GM21717 (cell line): ENCODE measurements around the gene F7.
"Not testable (repeated sequence)": the region's sequence is repeated elsewhere in the genome, so short reads cannot be mapped to it uniquely, and the experiment has no call there.

ENCODE experiments used
- ATAC-seq: cut with Tn5 transposase; IDR thresholded peaks from one replicate; pipeline ENCODE4 v1.9.1; 2021; ENCODE audit warnings: mild to moderate bottlenecking, moderate library complexity; ENCODE audit not compliant: unreplicated experiment

The F7 gene

DNA sequence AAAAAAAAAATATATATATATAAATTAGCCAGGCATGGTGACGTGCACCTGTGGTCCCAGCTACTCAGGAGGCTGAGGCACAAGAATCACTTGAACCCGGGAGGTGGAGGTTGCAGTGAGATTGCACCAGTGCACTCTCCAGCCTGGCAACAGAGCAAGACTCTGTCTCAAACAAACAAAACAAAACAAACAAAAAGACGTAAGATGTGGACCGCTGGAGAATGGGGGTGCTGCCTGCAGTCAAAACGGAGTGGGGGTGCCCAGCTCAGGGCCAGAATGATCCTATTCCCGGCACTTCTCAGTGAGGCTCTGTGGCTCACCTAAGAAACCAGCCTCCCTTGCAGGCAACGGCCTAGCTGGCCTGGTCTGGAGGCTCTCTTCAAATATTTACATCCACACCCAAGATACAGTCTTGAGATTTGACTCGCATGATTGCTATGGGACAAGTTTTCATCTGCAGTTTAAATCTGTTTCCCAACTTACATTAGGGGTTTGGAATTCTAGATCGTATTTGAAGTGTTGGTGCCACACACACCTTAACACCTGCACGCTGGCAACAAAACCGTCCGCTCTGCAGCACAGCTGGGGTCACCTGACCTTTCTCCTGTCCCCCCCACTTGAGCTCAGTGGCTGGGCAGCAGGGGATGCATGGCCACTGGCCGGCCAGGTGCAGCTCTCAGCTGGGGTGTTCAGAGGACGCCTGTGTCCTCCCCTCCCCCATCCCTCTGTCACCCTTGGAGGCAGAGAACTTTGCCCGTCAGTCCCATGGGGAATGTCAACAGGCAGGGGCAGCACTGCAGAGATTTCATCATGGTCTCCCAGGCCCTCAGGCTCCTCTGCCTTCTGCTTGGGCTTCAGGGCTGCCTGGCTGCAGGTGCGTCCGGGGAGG is at the start of gene F7:
F7 (plus strand) TSS at position 760 of the 889 bp plus-strand sequence; CDS start at position 811, 51 bp downstream.
- ATAC-seq, result no peak

DNA sequence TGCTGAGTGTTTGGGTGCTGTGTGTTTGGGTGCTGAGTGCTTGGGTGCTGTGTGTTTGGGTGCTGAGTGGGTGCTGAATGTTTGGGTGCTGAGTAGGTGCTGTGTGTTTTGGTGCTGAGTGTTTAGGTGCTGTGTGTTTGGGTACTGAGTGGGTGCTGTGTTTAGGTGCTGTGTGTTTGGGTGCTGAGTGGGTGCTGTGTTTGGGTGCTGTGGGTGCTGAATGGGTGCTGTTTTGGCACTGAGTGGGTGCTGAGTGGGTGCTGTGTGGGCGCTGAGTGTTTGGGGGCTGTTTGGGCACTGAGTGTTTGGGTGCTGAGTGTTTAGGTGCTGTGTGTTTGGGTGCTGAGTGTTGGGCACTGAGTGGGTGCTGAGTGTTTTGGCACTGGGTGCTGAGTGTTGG is 48.5 kb upstream of the F7 start:
- no peak for ATAC-seq

DNA sequence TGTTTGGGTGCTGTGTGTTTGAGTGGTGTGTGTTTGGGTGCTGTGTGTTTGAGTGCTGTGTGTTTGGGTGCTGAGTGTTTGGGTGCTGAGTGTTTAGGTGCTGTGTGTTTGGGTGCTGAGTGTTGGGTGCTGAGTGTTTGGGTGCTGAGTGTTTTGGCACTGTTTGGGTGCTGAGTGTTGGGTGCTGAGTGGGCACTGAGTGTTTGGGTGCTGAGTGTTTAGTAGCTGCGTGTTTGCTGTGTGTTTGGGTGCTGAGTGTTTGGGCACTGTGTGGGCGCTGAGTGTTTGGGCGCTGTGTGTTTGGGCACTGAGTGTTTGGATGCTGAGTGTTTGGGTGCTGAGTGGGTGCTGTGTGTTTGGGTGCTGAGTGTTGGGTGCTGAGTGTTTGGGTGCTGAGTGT is 48.0 kb upstream of the F7 start:
- ATAC-seq, result not testable (repeated sequence)

DNA sequence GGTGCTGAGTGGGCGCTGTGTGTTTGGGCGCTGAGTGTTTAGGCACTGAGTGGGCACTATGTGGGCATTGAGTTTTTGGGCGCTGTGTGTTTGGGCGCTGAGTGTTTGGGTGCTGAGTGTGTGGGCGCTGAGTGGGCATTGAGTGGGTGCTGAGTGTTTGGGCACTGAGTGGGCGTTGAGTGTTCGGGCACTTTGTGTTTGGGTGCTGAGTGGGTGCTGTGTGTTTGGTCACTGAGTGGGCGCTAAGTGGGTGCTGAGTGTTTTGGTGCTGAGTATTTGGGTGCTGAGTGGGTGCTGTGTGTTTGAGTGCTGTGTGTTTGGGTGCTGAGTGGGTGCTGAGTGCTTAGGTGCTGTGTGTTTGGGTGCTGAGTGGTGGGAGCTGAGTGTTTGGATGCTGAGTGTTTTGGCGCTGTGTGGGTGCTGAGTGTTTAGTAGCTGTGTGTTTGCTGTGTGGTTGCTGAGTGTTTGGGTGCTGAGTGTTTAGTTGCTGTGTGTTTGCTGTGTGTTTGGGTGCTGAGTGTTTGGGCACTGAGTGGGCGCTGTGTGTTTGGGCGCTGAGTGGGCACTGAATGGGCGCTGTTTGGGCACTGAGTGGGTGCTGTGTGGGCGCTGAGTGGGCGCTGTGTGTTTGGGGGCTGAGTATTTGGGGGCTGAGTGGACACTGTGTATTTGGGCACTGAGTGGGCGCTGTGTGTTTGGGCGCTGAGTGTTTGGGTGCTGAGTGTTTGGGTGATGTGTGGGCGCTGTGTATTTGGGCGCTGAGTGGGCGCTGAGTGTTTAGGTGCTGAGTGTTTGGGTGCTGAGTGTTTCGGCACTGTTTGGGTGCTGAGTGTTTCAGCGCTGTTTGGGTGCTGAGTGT is 47.2 kb upstream of the F7 start:
- ATAC-seq, result no peak

DNA sequence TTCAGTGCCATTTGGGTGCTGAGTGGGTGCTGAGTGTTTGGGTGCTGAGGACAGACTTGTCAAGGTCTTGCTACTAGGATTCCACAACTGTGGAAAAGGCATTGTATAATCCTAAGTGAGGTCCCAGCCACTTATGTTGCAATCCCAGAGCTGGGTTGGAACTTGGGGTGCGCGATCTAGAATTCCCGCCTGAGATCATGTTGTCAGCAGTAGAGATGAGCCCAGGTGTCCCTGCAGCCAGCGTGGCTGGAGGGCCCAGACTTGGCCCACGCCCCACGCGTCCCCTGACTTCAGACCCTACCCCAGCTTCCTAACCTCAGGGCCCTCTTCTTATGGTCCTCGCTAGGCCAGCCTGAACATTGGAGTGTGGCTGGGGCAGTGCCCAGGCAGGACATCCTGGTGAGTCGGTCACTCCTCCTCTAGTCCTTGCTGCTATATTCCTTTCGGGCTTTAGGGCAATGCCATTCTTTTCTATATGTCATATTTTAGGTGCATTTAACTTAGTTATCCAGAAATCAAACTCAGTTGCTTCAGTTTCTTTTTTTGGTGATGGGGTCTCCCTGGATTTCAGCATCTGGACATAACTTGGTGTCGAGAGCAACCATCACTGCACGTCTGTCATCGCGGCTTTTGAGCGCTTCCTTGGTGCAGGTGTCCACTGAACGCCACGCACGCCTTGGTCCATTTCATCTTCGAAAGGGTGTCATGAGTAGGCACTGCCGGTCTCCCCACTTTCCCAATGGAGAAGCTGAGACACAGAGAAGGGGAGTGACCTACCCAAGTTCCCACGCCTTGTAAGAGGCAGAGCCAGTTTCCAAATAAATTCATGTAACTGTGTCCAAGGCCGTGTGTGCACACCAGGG is 46.4 kb upstream of the F7 start:
- ATAC-seq, result no peak

DNA sequence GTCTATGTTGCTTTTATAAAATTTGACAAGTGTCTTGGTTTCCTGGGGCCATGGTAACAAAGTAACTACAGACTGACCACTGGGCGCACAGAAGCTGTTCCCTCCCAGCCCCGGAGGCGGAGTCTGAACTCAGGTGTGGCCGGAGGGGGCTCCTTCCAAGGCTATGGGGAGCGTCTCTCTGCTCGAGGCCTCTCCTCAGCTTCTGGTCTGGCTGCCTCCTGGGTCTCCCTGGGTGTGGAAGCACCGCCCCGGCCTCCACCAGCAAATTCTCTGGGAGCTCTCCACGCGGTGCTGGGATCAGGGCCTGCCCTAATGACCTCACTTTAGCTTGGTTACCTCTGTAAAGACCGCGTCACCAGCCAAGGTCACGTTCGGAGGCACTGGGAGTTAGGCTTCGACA is 45.7 kb upstream of the F7 start:
- no peak for ATAC-seq

DNA sequence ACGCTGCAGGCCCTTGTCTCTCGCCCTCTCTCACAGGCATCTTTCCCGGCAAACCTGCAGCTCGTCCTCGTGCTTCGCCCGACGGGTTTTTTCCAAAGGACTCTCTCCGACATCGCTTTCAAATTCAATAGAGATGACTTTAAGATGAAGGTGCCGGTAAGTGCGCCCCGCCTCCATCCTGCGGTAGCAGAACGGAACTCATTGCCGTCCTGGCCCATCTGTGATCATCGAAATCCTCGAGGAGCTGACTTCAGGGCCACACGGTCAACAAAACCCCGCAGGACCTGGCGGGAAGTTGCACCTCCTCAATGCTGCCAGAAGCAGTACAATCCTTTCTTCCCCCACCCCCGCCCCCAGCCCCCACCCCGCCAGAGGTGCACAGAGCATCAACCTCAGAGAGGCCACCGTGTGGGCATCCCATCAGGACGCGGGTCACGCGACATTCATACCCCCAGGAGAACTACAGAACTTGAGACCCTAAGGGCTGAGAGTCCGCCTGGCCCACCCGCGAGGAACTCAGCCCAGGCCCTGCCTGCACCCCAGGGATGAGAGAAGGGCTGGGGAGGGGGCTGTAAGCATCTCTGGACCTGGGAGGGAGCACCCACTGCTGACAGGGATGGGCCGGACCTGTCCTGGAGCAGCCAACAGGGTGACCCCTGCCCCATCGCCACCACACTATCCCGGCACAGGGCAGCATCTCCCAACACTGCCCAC is 44.9 kb upstream of the F7 start:
- no peak for ATAC-seq

DNA sequence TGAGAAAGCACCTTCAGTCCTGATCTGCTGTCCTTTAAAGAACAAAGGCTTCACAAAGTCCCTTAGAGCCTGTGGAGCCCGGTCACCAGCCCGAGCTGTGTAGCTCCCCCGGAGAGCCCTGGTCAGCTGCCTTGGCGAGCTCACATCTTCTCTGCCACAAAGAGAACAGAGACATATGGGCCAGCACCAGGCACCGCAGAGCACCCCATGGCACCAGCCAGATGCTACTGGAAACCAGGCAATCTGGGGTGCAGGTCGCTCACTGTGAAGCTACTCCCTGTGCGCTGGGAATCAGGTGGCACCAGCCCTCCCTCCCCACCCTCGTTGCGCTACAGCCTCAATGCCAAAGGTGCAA is 44.3 kb upstream of the F7 start:
- no peak for ATAC-seq

DNA sequence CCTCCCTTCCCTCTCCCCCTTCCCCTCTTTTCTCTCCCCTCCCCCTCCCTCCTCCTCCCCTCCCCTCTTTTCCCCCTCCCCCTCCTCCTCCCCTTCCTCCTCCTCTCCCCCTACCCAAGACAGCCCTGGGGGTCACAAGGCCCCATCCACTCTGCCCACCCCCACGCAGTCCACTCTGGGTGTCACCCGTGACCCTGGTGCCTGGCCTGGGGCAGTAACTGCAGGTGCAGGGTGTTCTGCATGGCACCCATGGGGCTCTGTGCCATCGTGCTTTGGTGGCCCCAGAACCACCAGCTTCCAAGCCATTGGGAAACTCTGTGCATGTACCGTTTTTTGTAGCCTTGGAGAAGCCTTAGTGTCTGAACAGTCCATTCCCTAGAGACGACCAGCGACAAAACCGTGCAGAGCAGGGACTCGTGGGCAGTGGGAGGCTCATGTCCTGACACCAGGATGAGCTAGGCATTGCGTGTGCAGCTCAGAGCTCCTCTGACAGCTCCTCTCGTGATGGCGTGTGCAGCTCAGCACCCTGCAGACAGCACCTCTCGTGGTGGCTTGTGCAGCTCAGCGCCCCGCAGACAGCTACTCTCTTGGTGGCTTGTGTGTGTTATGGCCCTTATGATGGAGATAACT is 43.7 kb upstream of the F7 start:
- ATAC-seq, result no peak

DNA sequence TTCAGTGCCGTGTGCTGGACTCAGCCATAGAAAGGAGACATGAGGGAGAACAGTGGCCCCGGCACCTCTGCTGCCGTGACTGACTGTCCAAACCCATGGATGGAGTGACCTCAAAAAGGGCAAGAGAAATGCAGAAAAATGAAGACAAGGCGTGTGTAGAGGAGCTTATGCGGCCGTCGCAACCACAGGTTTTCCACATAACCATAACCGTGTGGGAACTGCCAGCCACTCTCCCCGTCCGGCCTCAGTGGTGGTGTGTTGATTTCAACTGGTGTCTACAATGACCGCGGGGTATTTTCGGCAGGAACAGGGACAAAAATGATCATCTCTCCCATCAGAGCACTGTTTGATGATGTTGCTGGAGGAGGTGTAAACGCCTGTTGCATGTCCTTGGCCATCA is 42.9 kb upstream of the F7 start:
- no peak for ATAC-seq

DNA sequence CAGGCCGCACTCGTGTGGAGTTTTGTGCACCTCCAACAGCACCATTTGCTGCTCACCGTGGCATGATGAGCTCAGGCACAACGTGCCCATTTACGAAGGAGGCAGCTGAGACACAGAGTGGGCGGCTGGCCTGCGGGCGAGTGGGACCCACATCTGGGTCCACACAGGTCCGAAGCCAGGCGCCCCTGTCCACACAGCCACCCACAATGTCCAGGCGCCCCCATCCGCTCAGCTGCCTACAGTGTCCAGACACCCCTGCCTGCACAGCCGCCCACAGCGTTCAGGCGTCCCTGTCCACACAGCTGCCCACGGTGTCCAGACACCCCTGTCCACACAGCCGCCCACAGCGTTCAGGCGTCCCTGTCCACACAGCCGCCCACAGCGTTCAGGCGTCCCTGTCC is 42.5 kb upstream of the F7 start:
- ATAC-seq, result no peak

DNA sequence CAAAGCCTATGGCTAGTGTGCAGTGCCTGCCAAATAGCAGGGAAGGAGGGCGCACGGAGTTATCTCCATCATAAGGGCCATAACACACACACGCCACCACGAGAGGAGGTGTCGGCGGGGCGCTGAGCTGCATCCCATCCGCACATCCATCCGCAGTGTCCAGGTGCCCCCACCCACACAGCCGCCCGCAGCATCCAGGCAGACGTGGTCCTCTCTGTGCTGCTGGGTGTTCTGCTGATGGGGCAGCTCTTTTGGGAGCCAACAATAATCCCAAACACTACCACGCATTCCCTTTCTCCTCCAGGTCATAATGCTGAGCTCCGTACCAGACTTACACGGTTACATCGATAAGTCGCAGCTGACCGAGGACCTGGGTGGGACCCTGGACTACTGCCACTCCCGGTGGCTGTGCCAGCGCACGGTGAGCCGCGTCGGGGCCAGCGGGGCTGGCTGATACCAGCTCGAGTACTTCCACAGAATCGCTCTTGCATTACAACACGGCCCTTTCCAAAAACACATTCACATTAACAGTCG is 41.5 kb upstream of the F7 start:
- no peak for ATAC-seq

DNA sequence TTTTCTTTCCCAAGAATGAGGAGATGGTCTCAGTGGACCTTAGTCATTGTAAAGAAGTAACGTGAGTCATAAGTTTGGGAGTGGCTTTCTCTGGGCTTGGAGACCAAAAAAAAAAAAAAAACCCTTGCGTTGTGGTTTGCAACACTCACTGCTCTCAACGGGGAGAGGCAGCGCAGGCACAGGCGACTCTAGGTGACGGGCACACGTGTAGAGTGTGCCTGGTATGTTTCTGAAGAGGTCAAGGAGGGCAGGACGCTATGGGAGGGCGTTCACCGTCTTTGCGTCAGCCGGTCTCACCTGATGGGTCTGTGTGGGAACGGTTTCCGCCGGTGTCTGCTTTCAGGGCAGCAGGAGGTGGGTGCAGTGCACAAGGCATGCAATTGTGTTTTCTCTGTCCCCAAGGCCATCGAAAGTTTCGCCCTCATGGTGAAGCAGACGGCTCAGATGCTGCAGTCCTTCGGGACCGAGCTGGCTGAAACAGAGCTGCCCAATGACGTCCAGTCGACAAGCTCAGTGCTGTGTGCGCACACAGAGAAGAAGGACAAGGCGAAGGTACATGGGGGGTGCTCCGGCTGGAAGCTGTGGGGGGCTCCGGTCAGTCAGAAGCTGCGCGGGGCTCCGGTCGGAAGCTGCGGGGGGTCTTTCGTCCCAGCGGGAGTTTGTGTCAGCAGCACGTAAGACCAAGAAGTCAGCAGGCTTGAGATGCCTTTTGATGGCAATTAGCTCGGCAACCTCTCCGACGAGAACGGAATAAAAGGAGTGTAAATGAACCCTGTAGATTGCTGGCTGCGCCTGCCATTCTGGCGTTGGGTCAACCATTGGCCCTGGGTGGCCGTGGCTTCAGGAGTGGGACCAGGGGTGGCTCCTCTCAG is 40.8 kb upstream of the F7 start:
- ATAC-seq, result no peak

DNA sequence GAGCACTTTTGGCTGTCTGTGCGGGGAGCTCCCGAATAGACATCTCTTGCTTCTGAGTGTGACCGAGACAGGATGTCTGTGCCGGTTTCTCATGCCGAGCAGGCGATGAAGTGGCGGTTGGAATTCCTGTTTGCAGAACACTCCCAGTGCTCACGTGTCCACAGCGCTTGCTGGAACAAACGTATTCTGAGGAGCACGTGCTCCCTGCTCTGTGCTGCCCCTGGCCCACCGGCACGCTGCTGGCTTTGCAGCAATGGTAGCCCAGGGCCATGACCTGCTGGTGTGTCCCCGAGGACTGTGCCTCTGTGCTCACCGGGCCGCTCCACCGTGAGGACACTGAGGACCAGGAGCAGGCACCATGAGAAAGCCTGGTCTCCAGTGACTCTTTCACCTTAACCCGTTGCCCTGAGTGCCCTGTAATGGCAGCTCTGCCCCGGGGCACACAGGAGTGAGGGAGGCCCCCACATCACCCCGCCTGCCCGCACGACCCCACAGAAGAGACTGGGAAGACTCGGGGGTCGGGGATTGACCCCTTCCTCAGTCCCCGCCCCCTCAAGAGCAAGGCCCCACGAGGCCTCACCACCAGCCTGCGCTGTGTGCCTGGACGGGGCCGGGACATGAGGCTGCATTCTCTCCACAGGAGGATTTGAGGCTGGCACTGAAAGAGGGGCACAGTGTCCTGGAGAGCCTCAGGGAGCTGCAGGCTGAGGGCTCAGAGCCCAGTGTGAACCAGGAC is 40.0 kb upstream of the F7 start:
- no peak for ATAC-seq

DNA sequence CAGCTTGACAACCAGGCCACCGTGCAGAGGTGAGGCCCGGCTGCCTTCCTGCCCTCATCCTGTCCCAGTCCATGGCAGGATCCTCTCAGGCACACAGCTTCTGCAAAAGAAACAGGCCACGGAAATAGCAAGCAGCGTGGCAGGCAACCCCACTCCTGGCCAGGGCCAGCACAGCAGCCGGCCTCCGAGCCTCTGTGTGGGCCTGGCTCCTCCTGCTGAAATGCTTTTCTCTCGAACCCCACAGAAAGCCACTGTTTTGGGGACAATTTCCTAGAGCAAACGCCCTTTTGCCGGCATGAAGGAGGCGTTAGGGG is 39.5 kb upstream of the F7 start:
- no peak for ATAC-seq

DNA sequence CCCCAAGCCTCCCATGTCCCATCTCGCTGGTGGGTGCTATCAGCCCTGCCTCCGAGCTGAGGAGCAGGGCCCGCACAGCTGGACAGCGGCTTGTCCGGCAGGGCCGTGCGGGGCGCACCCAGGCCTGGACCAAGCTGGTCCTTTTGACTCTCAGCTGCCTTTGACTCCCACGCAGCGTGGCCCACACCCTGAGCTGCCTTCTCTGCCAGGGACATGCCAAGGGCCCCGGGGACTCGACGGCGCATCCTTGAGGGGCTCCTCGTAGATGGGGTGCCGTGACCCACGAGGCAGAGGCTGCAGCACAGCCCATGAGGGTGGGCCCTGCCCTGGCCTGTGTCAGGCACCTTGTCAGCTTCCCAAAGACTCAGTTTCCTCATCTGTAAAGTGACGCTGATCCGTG is 38.8 kb upstream of the F7 start:
- ATAC-seq, result no peak

DNA sequence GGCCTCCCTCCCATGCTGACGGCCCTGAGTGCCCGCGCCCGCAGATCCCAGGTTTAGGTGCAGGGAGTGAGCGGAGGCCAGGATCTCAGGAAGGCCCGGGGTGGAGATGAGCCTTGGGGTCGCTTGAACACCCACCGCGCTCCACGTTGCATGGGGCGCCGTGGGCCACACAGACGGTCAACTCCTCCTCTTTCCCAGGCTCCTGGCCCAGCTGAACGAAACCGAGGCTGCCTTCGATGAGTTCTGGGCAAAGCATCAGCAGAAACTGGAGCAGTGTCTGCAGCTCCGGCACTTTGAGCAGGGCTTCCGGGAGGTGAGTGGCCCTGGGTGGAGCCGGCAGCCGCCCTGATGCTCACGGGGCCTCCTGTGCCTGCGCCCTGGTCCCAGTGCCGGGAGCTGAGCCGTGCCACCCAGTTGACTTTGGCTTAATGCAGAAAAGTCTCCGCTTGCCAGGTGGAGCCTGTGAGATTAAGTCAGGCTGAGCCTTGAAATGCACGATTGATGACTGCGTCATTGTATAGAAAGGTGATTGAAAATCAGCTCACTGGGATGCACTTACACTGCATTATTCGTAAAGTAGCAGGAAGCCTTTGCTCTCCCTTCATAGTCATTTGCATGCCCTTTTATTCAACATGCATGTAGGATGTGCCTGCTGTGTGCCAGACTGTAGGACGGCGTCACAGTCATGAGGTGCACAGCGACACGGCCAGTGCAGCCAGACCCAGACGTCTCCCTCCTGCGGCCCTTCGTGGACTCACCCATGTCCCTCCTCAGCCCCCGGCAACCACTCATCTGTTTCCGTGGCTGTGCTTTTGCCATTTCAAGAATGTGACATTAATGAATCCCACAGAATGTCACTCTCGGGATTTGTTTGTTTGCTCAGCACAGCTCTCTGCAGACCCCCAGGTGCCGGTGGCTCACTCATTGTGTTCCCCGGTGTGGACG is 35.5 kb upstream of the F7 start:
- no peak for ATAC-seq
